ENCODE data around the gene COMMD9.

DNA sequence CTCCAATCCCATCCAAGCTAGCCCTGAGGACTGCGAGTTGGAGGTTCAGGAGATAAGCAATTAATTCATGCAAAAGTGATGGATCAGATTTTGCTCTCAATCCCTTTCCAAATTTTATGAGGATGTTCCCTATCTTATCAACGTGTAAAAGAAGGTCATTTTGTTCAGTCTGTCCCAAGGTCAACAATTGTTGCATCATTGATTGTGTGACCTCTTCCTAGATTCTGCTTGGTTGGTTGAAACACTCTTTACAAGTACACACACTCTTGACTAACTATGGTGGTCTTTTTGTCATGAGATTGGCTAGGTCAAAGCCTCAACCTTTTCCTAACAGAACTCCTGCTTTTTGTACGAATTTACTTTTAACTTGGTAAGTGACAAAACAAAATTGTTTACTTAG lies 41.7 kb downstream of the COMMD9 start:
- no peak for TF ChIP-seq FOXJ3 (CRISPR knock-in tag; IDR thresholded peaks at IDR 0.05)
- TF ChIP-seq, protein P1, sequence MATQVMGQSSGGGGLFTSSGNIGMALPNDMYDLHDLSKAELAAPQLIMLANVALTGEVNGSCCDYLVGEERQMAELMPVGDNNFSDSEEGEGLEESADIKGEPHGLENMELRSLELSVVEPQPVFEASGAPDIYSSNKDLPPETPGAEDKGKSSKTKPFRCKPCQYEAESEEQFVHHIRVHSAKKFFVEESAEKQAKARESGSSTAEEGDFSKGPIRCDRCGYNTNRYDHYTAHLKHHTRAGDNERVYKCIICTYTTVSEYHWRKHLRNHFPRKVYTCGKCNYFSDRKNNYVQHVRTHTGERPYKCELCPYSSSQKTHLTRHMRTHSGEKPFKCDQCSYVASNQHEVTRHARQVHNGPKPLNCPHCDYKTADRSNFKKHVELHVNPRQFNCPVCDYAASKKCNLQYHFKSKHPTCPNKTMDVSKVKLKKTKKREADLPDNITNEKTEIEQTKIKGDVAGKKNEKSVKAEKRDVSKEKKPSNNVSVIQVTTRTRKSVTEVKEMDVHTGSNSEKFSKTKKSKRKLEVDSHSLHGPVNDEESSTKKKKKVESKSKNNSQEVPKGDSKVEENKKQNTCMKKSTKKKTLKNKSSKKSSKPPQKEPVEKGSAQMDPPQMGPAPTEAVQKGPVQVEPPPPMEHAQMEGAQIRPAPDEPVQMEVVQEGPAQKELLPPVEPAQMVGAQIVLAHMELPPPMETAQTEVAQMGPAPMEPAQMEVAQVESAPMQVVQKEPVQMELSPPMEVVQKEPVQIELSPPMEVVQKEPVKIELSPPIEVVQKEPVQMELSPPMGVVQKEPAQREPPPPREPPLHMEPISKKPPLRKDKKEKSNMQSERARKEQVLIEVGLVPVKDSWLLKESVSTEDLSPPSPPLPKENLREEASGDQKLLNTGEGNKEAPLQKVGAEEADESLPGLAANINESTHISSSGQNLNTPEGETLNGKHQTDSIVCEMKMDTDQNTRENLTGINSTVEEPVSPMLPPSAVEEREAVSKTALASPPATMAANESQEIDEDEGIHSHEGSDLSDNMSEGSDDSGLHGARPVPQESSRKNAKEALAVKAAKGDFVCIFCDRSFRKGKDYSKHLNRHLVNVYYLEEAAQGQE (IDR thresholded peaks at IDR 0.05; ENCODE audit: low read depth, low read length): no peak
- TF ChIP-seq, protein P2, sequence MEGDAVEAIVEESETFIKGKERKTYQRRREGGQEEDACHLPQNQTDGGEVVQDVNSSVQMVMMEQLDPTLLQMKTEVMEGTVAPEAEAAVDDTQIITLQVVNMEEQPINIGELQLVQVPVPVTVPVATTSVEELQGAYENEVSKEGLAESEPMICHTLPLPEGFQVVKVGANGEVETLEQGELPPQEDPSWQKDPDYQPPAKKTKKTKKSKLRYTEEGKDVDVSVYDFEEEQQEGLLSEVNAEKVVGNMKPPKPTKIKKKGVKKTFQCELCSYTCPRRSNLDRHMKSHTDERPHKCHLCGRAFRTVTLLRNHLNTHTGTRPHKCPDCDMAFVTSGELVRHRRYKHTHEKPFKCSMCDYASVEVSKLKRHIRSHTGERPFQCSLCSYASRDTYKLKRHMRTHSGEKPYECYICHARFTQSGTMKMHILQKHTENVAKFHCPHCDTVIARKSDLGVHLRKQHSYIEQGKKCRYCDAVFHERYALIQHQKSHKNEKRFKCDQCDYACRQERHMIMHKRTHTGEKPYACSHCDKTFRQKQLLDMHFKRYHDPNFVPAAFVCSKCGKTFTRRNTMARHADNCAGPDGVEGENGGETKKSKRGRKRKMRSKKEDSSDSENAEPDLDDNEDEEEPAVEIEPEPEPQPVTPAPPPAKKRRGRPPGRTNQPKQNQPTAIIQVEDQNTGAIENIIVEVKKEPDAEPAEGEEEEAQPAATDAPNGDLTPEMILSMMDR (IDR thresholded peaks at IDR 0.05): no peak
- TF ChIP-seq SIN3A (IDR thresholded peaks at IDR 0.05; ENCODE audit: borderline replicate concordance, low read depth, low read length): no peak
- no peak for TF ChIP-seq YY1 (IDR thresholded peaks at IDR 0.05; ENCODE audit: low read depth)
- TF ChIP-seq JUND (IDR thresholded peaks at IDR 0.05): no peak
- TF ChIP-seq, protein P3, sequence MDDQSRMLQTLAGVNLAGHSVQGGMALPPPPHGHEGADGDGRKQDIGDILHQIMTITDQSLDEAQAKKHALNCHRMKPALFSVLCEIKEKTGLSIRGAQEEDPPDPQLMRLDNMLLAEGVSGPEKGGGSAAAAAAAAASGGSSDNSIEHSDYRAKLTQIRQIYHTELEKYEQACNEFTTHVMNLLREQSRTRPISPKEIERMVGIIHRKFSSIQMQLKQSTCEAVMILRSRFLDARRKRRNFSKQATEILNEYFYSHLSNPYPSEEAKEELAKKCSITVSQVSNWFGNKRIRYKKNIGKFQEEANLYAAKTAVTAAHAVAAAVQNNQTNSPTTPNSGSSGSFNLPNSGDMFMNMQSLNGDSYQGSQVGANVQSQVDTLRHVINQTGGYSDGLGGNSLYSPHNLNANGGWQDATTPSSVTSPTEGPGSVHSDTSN (IDR thresholded peaks at IDR 0.05): no peak
- TF ChIP-seq, protein P4, sequence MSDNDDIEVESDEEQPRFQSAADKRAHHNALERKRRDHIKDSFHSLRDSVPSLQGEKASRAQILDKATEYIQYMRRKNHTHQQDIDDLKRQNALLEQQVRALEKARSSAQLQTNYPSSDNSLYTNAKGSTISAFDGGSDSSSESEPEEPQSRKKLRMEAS (IDR thresholded peaks at IDR 0.05; ENCODE audit: low read depth): no peak
- TF ChIP-seq, protein P5, sequence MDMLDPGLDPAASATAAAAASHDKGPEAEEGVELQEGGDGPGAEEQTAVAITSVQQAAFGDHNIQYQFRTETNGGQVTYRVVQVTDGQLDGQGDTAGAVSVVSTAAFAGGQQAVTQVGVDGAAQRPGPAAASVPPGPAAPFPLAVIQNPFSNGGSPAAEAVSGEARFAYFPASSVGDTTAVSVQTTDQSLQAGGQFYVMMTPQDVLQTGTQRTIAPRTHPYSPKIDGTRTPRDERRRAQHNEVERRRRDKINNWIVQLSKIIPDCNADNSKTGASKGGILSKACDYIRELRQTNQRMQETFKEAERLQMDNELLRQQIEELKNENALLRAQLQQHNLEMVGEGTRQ (IDR thresholded peaks at IDR 0.05; ENCODE audit: borderline replicate concordance, low read depth, low read length): no peak
- no peak for TF ChIP-seq RXRA (IDR thresholded peaks at IDR 0.05; ENCODE audit: borderline replicate concordance, low read depth)
- TF ChIP-seq CHD2 (IDR thresholded peaks at IDR 0.05; ENCODE audit: low read length, partially characterized antibody): no peak
- no peak for TF ChIP-seq EZH2phosphoT487 (IDR thresholded peaks at IDR 0.05; ENCODE audit: borderline replicate concordance, low read depth)
- TF ChIP-seq ELF1 (IDR thresholded peaks at IDR 0.05): no peak
- no peak for TF ChIP-seq RFX5 (IDR thresholded peaks at IDR 0.05; ENCODE audit: low read length)
